Femur (tissue), 1 donor: ENCODE results near the gene SAMD7.

Experiments
- DNase-seq: peaks from one replicate; pipeline ENCODE4 v3.0.0-alpha.2; 2017

The SAMD7 gene

GRCh38 chr3:169966951-169967915 is 55.9 kb downstream of the SAMD7 start:
- no peak for DNase-seq

- no peak for DNase-seq
Observed at GRCh38 chr3:169968224-169968885, 57.0 kb downstream of the SAMD7 start.

- DNase-seq, result no peak
Observed at GRCh38 chr3:169969174-169970095, 58.1 kb downstream of the SAMD7 start.

DNA sequence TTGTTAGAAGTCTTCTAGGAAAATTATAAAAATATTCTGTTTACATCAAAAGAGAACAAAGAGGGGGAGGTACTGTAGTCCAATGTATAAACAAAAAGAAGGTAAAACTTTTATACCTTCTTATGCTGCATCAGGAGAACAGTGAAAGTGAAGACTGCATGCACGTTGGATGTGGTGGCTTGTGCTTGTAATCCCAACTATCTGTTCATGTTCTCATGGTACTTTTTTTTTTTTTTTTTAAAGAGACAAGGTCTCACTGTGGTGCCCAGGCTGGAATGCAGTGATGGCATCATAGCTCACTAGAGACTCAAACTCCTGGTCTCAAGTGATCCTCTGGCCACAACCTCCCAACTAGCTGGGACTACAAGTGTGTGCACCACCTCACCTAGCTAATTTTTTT is 59.5 kb downstream of the SAMD7 start:
- DNase-seq, result no peak

DNA sequence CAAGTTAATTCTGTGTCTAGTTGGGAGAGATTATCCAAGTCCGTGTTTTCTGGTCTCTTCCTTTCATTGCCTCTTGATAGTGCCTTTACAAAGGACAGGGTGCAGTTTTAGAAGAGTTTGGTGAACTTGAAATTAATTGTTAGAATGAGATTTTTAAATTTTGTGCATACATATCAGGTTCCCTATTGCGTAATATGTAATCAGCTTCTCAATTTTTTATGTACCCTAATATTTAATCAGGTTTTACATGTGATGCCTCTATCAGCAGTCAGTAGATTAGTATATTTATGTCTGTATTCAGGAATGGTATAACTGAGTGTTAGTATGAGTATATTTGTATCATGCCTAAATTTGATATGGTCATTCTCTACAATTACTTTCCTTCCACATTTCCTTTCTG is 60.1 kb downstream of the SAMD7 start:
- DNase-seq, result no peak

GRCh38 chr3:169980055-169980454 is 68.7 kb downstream of the SAMD7 start:
- no peak for DNase-seq

DNA sequence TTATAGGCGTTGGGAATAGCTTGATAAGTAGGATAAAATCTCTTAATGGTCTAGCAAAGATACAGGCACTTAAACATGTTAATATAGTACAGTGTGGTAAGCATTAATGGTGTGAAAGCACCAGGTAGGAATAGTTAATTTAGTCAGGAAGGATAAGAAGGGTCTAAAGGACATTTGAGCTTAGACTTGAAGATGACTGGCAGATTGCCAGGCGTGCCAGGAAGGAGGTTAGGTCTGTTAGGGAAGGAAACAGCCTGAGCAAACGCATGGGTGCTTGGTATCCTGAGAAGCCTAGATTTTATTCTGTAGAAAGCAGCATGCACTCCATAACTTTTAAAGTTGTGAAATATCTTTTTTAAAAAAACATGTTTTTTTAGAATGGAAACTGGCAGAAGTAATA is 72.9 kb downstream of the SAMD7 start:
- DNase-seq, result no peak
